Body of pancreas (tissue), 4 donors: ENCODE measurements around the gene AGO3. TPM values are rescaled to one million over a fixed set of nuclear protein-coding genes. Genes with fewer than 3 reads are reported as not detected.

Source experiments
- ATAC-seq: fragments of 150-250 bp; one replicate; pipeline ENCODE4 v1.9.1; 2016
- DNase-seq, 4 donors: peaks; one replicate each; pipeline ENCODE4 v3.0.0-alpha.2; 2019
- H3K27ac ChIP-seq, 4 donors: fragments of 200-600 bp; sonication (generic); 1 replicate in 3 of 4; 2 replicates in 1 of 4; pipeline versions ENCODE4 v1.5.1 to v1.6.1; 2016 to 2019; ENCODE audit warnings: mild to moderate bottlenecking in 1 of 4, mixed read lengths in 1 of 4, moderate library complexity in 1 of 4
- H3K27me3 ChIP-seq, 2 donors: fragments of 200-600 bp; sonication (generic); one replicate each; pipeline ENCODE4 v1.6.0; 2016; ENCODE audit warnings: mild to moderate bottlenecking in 1 of 2
- H3K36me3 ChIP-seq, 2 donors: fragments of 200-600 bp; sonication (generic); replicated peaks in 1 of 2; 2 replicates each; pipeline ENCODE4 v1.5.1; 2016; ENCODE audit warnings: low read depth in 2 of 2; ENCODE audit not compliant: insufficient read depth in 1 of 2
- H3K4me1 ChIP-seq: fragments of 200-600 bp; sonication (generic); one replicate; pipeline ENCODE4 v1.6.0; 2016
- H3K4me3 ChIP-seq, 2 donors: fragments of 200-600 bp; sonication (generic); 1 replicate in 1 of 2; 2 replicates in 1 of 2; pipeline ENCODE4 v1.5.1; 2016 to 2019
- H3K9me3 ChIP-seq, 3 donors: fragments of 200-600 bp; sonication (generic); 1 replicate in 2 of 3; 2 replicates in 1 of 3; pipeline ENCODE4 v1.5.1; 2016
- POLR2A ChIP-seq, 3 donors: fragments of 450-650 bp; IDR thresholded peaks; one replicate each; pipeline ENCODE4 v1.6.1; 2016; ENCODE audit warnings: antibody characterized with exemption in 3 of 3, mild to moderate bottlenecking in 2 of 3
- WGBS, 2 donors: methylation state at CpG; one replicate each; pipeline ENCODE4 v1.1.5; 2017; 5-methylcytosine and 5-hydroxymethylcytosine counted together
- intact Hi-C: fragments of 100-400 bp; cut with DNase I; formaldehyde crosslinking; loops from one replicate; pipeline ENCODE4 v1.15.1; 2023
- total RNA-seq, 2 donors: library from RNA; depleted of rRNA; stranded (reverse); fragments of >200 nt; gene quantifications; one replicate each; pipeline ENCODE4 v1.1.0, GENCODE V29; 2016
- TF ChIP-seq, protein P1 (sequence below), 7 experiments: fragments of 450-650 bp in 4 of 7; fragments of 200-600 bp in 3 of 7; sonication (generic) in 3 of 7; IDR thresholded peaks; one replicate each; pipeline ENCODE4 v1.5.1; 2016 to 2019; ENCODE audit warnings: antibody characterized with exemption in 7 of 7

Gene AGO3
- total RNA-seq, 2 donors from 2014 or later = 10.9 to 12.2 TPM

DNA sequence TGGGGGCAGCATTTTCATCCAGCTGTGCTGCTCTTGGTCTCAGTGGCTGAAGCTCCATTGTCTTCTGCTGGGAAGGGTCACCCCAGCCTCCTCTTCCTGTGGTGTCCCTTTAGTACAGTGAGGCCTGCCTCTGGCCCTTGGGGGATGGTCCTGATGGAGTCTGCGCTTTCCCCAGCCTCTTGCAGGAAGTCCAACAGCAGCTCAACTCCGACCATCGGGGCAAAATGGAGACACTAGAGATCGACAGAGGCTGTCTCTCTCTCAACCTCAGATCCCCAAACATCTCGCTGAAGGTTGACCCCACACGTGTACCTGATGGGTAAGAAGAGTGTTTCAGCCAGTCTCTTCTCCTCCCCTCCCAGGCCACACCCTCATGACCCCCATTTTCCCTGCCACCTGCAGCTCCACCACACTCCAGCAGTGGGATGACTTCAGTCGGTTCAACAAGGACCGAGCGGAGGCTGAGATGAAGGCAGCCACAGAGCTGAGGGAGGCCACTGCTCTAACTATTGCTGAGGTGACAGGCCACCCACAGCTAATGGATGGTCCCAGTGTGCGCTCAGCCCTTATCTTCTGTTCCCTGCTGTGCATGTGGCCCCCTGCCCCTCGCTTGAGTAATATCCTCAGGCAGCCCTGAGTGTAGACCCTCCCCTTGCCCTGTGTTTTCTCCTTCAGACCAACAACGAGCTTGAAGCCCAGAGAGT is 155.8 kb downstream of the AGO3 start:
- peaks cover 32% of the 10 kb centered on the region for H3K4me1 ChIP-seq
- WGBS, 2 donors = 78 to 86% methylated on average over 6 to 12 of the region's 12 CpGs

DNA sequence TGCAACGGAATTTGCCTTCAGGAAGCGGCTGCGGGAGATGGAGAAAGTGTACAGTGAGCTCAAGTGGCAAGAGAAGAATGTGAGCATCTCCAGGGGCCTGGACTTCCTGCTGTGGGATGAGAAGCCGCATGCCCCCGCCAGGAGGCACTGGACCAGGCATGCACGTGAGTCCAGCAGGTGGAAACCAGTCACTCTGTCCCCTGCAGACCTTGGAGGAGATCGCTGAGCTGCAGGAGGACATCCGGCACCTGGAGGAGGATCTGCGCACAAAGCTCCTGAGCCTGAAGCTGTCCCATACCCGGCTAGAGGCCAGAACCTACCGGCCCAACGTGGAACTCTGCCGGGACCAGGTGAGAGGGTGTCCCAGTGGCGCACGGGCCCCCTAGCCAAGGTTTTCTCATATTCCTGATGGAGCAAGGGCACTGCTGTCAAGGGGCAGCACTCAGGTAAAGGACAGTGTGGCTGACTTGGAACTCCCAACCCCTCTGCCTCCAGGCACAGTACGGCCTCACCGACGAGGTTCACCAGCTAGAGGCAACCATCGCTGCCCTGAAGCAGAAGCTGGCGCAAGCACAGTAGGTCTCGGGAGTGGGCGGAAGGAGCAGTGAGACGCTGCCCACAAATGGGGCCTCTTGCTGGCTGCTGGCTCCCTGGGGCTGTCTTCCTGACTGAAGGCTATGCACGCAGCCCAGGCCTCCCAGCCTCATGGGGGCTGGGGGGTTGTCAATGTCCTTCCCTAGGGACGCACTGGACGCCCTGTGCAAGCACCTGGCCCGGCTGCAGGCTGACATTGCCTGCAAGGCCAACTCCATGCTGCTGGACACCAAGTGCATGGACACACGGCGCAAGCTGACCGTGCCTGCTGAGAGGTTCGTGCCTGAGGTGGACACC is 156.6 kb downstream of the AGO3 start:
- DNase-seq = no peak
- no peak overlapping the region for H3K4me3 ChIP-seq
- no peak for ATAC-seq
- no peak overlapping the region for H3K27ac ChIP-seq
- peaks cover 6% of the 10 kb centered on the region in 2 donors for H3K36me3 ChIP-seq
- H3K4me1 ChIP-seq = peaks cover 32% of the 10 kb centered on the region
- intact Hi-C loops = no loop called here
- H3K27me3 ChIP-seq = no peaks in the 10 kb centered on the region
- WGBS, 2 donors = 84 to 86% methylated on average over 7 to 31 of the region's 31 CpGs
- TF ChIP-seq, protein P1, sequence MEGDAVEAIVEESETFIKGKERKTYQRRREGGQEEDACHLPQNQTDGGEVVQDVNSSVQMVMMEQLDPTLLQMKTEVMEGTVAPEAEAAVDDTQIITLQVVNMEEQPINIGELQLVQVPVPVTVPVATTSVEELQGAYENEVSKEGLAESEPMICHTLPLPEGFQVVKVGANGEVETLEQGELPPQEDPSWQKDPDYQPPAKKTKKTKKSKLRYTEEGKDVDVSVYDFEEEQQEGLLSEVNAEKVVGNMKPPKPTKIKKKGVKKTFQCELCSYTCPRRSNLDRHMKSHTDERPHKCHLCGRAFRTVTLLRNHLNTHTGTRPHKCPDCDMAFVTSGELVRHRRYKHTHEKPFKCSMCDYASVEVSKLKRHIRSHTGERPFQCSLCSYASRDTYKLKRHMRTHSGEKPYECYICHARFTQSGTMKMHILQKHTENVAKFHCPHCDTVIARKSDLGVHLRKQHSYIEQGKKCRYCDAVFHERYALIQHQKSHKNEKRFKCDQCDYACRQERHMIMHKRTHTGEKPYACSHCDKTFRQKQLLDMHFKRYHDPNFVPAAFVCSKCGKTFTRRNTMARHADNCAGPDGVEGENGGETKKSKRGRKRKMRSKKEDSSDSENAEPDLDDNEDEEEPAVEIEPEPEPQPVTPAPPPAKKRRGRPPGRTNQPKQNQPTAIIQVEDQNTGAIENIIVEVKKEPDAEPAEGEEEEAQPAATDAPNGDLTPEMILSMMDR (IDR thresholded peaks at IDR 0.05) = no peak
- no peak for TF ChIP-seq POLR2A (IDR thresholded peaks at IDR 0.05)
- no peaks in the 10 kb centered on the region for H3K9me3 ChIP-seq

More for the DNA sequence above, 155.8 kb downstream of the AGO3 start:
- no peak for TF ChIP-seq POLR2A (IDR thresholded peaks at IDR 0.05)
- TF ChIP-seq, protein P1 (IDR thresholded peaks at IDR 0.05) = no peak
- Histone ChIP-seq H3K9me3 (no peaks in the 10 kb centered on the region), H3K36me3 (peaks cover 0 to 3% of the 10 kb centered on the region in 2 donors), H3K27me3 (no peaks in the 10 kb centered on the region), H3K27ac (no peak overlapping the region), H3K4me3 (no peak overlapping the region)
- DNase-seq (no peak), ATAC-seq (no peak)
- intact Hi-C loops = no loop called here

DNA sequence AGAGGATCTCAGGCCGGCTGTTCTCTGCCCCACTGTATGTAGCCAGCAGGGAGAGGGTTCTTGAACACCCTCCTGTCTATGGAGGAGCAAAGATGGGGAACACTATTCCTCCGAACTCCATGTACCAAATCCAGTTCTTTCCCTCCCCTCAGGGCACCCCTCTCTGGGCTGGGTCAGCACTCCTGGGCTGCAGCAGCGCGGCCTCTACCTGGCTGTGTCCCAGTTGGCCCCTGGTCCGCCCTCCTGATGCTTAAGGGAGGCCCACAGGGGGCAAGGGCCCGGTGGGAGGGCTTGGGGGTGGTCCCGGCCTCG is 157.3 kb downstream of the AGO3 start:
- Histone ChIP-seq H3K4me1 (peaks cover 32% of the 10 kb centered on the region), H3K36me3 (peaks cover 12 to 14% of the 10 kb centered on the region in 2 donors), H3K27ac (peak overlapping the region in 3 of 4 donors; percentile 74 to 88 (median 84)), H3K9me3 (no peaks in the 10 kb centered on the region), H3K27me3 (no peaks in the 10 kb centered on the region), H3K4me3 (peak overlapping the region in 1 of 2 donors; percentile 99)
- intact Hi-C loops = no loop called here
- TF ChIP-seq POLR2A (IDR thresholded peaks at IDR 0.05) = no peak
- TF ChIP-seq, protein P1 (IDR thresholded peaks at IDR 0.05) = no peak
- DNase-seq = no peak
- WGBS, 2 donors = 34 to 57% methylated on average over 3 to 6 of the region's 8 CpGs
- no peak for ATAC-seq

DNA sequence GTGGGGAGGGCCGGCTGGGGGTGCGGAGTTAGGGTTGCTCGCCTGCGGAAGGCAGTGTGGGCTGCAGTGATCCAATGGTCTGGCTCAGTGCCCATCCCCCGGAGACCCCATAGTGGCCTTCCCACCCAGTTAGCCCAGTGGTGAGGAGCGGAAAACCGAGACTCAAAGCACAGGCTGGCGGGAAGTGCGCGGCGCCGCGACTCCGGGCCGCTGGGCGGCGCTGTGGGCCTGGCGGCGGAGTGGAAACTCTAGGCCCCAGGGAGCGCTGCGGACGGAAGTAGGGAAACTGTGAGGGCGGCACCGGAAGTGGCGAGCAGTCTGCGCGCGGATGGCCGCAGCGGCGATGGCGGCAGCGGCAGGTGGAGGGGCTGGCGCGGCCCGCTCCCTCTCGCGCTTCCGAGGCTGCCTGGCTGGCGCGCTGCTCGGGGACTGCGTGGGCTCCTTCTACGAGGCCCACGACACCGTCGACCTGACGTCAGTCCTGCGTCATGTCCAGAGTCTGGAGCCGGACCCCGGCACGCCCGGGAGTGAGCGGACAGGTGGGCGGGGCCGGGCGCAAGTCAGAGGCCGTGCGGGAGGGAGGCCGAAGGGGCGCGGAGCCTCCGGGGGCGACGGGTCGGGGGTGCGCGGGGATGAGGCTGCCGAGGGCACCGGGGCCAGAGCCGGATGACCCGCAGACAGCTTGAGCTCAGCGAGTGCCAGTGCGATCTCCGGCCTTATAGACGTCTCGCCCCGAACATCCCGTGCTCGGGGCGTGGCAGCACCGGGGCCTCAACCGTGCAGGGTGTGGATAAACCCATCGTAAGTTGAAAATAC is 157.9 kb downstream of the AGO3 start, which contains the start of gene ADPRS:
ADPRS (plus strand) TSS at position 316 of the 816 bp plus-strand sequence; CDS start at position 329, 13 bp downstream.
- WGBS, 2 donors = 1% methylated on average over 22 to 80 of the region's 84 CpGs
- peaks cover 12 to 15% of the 10 kb centered on the region in 2 donors for H3K36me3 ChIP-seq
- DNase-seq = peak; percentile 88 to 91 (median 91)
- H3K27ac ChIP-seq = peak within 1 kb of the TSS; percentile 64 to 88 (median 79)
- peak within 1 kb of the TSS; percentile 76 to 99 for H3K4me3 ChIP-seq
- ATAC-seq = peak; percentile 88
- TF ChIP-seq POLR2A (IDR thresholded peaks at IDR 0.05) = peak; percentile 90 to 91 (median 90)
- TF ChIP-seq, protein P1 (IDR thresholded peaks at IDR 0.05) = peak; percentile 98 to 99 (median 99)
- no peaks in the 10 kb centered on the region for H3K27me3 ChIP-seq
- no peaks in the 10 kb centered on the region for H3K9me3 ChIP-seq
- intact Hi-C loops = no loop called here
- H3K4me1 ChIP-seq = peaks cover 29% of the 10 kb centered on the region
